GM20000 (cell line): ENCODE measurements around the gene KLF2.

Source experiments
- DNase-seq: peaks from one replicate; pipeline ENCODE4 v3.0.0; 2012; ENCODE audit warnings: low spot score
- TF ChIP-seq, protein P1 (sequence below): IDR thresholded peaks from 2 replicates; pipeline ENCODE4 v1.5.1; 2012; ENCODE audit warnings: mild to moderate bottlenecking, control low read depth; ENCODE audit errors: extremely low read depth, missing control alignments

Gene KLF2

DNA sequence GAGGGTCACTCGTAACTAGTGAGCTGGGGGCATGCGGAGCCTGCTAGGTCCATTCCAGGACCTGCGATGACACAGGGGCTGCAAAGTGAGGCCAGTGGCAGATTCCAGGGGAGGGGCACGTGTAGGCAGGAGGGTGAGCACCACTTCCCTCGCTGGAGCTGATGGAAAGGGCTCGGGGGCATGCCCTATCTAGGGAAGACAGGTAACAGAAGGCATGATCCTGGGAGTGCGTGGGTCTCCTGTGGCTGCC is 51.2 kb downstream of the KLF2 start:
- TF ChIP-seq, protein P1, sequence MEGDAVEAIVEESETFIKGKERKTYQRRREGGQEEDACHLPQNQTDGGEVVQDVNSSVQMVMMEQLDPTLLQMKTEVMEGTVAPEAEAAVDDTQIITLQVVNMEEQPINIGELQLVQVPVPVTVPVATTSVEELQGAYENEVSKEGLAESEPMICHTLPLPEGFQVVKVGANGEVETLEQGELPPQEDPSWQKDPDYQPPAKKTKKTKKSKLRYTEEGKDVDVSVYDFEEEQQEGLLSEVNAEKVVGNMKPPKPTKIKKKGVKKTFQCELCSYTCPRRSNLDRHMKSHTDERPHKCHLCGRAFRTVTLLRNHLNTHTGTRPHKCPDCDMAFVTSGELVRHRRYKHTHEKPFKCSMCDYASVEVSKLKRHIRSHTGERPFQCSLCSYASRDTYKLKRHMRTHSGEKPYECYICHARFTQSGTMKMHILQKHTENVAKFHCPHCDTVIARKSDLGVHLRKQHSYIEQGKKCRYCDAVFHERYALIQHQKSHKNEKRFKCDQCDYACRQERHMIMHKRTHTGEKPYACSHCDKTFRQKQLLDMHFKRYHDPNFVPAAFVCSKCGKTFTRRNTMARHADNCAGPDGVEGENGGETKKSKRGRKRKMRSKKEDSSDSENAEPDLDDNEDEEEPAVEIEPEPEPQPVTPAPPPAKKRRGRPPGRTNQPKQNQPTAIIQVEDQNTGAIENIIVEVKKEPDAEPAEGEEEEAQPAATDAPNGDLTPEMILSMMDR: no peak
- DNase-seq: no peak

DNA sequence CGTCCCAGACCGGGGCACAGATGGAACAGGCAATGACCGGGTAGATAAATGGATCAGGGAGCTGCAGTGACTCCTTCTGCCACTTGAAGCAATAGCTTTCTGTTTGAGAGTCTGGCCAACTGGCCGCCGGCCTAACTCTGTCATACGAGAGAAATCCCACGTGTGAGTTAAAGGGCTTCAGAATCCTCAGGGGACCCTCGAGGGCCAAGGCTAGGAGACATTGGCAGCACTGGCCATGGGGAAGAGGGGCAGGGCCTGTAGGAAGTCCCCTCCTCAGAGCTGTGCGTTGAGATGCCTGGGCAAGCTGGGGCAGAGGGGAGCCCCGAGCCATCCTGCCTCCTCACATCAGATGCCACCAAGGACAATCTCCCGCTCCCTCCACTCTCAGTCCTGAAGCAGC is 51.6 kb downstream of the KLF2 start:
- no peak for DNase-seq

DNA sequence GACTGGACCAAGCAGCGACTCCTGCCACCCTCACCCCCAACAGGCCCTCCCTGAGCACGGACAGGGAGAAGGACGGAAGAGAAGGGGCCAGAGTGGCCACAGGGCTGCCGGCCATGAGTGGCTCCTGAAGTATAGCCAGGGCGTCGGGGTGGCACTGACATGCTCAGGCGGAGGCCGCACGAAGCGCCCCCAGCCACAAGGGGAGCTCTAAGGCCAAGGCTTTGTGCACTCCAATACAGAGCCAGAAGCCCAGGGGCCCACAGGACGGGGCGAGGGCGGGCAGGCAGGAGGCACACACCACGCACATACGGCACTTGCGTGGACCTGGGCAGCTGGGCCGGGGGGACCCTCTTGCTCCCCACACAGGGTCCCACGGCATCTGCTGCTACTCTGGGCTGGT is 52.0 kb downstream of the KLF2 start:
- no peak for DNase-seq
- TF ChIP-seq, protein P1: peak; percentile 21

More for the DNA sequence above, 51.6 kb downstream of the KLF2 start:
- TF ChIP-seq, protein P1: no peak

DNA sequence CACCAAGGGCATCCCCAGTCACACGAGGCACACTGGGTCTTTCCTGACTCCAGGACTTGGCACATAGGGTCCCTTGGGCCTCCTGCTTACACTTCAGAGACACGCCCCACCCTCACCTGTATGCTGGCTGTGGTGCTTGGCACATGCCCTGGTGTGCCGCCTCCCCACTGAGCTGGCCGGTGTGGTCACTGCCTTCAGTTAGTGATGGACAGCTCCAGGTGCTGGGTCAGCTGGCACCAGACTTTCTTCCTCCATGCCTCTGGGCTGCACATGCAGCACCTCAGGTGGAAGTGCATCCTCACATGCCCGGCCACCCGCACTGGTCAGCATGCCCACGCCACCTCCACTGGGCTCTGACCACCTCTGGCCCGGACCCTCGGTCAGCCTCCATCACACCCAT is 52.9 kb downstream of the KLF2 start:
- TF ChIP-seq, protein P1: no peak
- DNase-seq: no peak
